ENCODE results near the gene NCK2. TPM values are rescaled to one million over a fixed set of nuclear protein-coding genes. Genes with fewer than 3 reads are reported as not detected.

The NCK2 gene
- total and polyA plus RNA-seq, 9 of the 15 experiments (the other 6 are each of a cell fraction or from before 2014, with no cell fraction given): 0.90 to 27.9 (median 15.9) TPM

- Histone ChIP-seq H3K9ac (ENCODE audit: insufficient read depth in 1 of 2, low read depth in 2 of 2, low read length in 2 of 2) (no peak overlapping the region), H3K27ac (ENCODE audit: extremely low read depth, low read depth, low read length) (no peak overlapping the region), H3K9me3 (replicated peaks; ENCODE audit: control insufficient read depth, insufficient read depth, low read depth, low read length) (no peaks in the 10 kb centered on the region), H3K4me1 (replicated peaks in 1 of 2; ENCODE audit: control insufficient read depth in 2 of 2, insufficient read depth in 2 of 2, low read length in 2 of 2) (peaks cover 0 to 3% of the 10 kb centered on the region in 2 experiments; a peak in 1 of 5 replicates), H4K20me1 (replicated peaks; ENCODE audit: control insufficient read depth, insufficient read depth, low read length) (peaks cover 9% of the 10 kb centered on the region), H3K9me1 (ENCODE audit: control insufficient read depth, insufficient read depth, low read length) (no peaks in the 10 kb centered on the region), H2AFZ (ENCODE audit: low read depth, low read length) (no peak overlapping the region), H3K4me2 (ENCODE audit: insufficient read depth, low read length) (no peak overlapping the region), H3K4me3 (no peak overlapping the region), H3K79me2 (ENCODE audit: control insufficient read depth, insufficient read depth, low read length) (no peaks in the 10 kb centered on the region; the same call in 2 of the 3 replicates), H3K27me3 (ENCODE audit: control insufficient read depth in 2 of 2, insufficient read depth in 2 of 2, low read length in 2 of 2) (no peaks in the 10 kb centered on the region), H3K36me3 (ENCODE audit: control insufficient read depth, insufficient read depth, low read length) (no peaks in the 10 kb centered on the region)
- intact Hi-C loops (cut with micrococcal nuclease): no loop called here
- CTCF ChIA-PET (ENCODE audit: low intra/inter-chr PET ratio): no interaction called here
- no peak for ATAC-seq
- POLR2A ChIA-PET: interaction anchor here (0.5 to 1.4 kb wide), 2 partner anchors 14 to 205 kb away, joined by 3 to 6 read pairs; no protein-coding TSS in a partner anchor
- in situ Hi-C loops (cut with MboI): no loop called here
- no peak for DNase-seq (ENCODE audit: extremely low read depth in 1 of 4, low spot score in 3 of 4)
- WGBS (ENCODE audit: insufficient coverage, low coverage, missing lambda C conversion rate): 70% methylated on average over 5 of the region's 5 CpGs
- FAIRE-seq: no peak
- BruUV-seq (replicated peaks): no TSS peak
- no peak for TF ChIP-seq CLOCK (CRISPR knock-in tag; IDR thresholded peaks at IDR 0.05; ENCODE audit: borderline replicate concordance)
- no peak for TF ChIP-seq C11orf30 (IDR thresholded peaks at IDR 0.05; ENCODE audit: low read depth)
- TF ChIP-seq BCLAF1 (IDR thresholded peaks at IDR 0.05; ENCODE audit: borderline replicate concordance in 1 of 2, control insufficient read depth in 1 of 2, low read depth in 2 of 2, low read length in 1 of 2): no peak
- no peak for TF ChIP-seq U2AF2 (optimal IDR thresholded peaks at IDR 0.05; ENCODE audit: low read depth, low read length)
- TF ChIP-seq CBX1 (IDR thresholded peaks at IDR 0.05; ENCODE audit: low read depth): no peak
- no peak for TF ChIP-seq ZNF354B (CRISPR knock-in tag; IDR thresholded peaks at IDR 0.05)
- no peak for TF ChIP-seq POU5F1 (IDR thresholded peaks at IDR 0.05; ENCODE audit: borderline replicate concordance, low read depth, low read length, partially characterized antibody)
- TF ChIP-seq HNRNPUL1 (IDR thresholded peaks at IDR 0.05; ENCODE audit: low read length): no peak
- no peak for TF ChIP-seq E2F6 (IDR thresholded peaks at IDR 0.05; ENCODE audit: borderline replicate concordance in 1 of 2, extremely low read depth in 1 of 2, insufficient read depth in 1 of 2, insufficient read length in 1 of 2, low read depth in 1 of 2, low read length in 1 of 2, poor library complexity in 1 of 2, severe bottlenecking in 1 of 2)
- no peak for TF ChIP-seq ZNF347 (CRISPR knock-in tag; IDR thresholded peaks at IDR 0.05; ENCODE audit: low read depth)
- TF ChIP-seq MTA1 (IDR thresholded peaks at IDR 0.05; ENCODE audit: borderline replicate concordance): no peak
- TF ChIP-seq ZNF586 (CRISPR knock-in tag; conservative IDR thresholded peaks at IDR 0.05): no peak
- TF ChIP-seq IRF1 (CRISPR knock-in tag; IDR thresholded peaks at IDR 0.05; ENCODE audit: borderline replicate concordance): no peak
- no peak for TF ChIP-seq HNRNPL (IDR thresholded peaks at IDR 0.05; ENCODE audit: low read depth, low read length)
Measured at GRCh38 chr2:105772362-105772761, 27.6 kb downstream of the NCK2 start.

Measured in K562 (cell line).